ENCODE measurements around the gene BSDC1.

The BSDC1 gene

GRCh38 chr1:32394890-32395432, 720 bp upstream of the BSDC1 start:
- DNase-seq (ENCODE audit: low read depth in 4 of 4, low spot score in 1 of 4): no peak

DNA sequence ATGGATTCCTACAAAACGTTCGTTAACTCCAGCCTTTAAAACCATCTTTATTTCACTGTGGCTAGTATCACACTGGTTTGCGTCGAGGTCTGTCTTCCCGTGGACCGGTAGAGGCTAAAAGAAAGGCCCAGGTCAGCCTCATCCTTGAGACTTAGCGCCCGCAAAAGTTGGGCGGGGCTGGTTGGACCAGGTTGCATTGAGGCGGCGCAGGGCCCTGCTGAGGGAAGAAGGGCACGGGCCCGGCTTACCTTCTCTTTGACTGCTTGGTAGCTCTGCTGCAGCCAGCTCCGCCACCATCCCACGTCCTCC, 455 bp downstream of the BSDC1 start:
- peak in 3 of 4 experiments; percentile 6 to 18 (median 12) for DNase-seq (ENCODE audit: low read depth in 4 of 4, low spot score in 1 of 4)

DNA sequence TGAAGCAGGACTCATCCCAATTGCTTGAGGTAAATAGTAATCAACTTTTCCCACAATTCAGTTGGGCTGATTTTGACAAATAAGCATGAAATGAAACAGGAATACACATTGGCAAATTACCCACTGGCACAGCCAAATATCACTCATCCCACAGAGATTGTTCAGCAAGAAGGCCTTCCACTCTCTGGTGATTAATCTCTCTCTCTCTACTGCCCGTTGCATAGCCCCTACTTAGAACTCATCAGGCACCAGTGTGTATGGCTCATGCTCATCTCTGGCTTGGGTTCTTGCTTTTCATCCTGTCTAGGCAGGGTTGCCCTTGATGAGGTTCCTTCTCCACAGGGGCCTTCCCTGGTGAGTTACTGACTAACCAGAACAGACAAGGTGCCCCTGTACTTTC, 1.1 kb downstream of the BSDC1 start:
- DNase-seq (ENCODE audit: low read depth in 4 of 4, low spot score in 1 of 4): no peak

DNA sequence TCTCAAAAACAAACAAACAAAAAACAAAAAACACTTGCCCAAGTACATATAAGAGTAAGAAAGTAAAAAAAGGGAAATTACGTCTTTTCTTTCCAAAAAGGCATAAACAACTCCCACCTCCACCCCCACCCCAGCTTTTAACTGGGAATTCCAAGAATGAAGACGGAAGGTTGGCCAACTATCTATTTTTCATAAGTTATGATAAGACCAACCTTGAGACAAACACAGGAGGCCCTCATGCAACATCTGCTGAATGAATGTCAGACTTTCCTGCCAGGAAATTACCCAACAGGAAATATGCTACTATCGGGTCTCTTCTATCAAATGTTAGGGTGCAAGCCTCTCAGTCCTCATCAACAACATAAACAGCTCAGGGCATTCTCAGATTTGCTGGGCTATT, 1.9 kb downstream of the BSDC1 start:
- no peak for DNase-seq (ENCODE audit: low read depth in 4 of 4, low spot score in 1 of 4)

GRCh38 chr1:32390904-32391870, 3.1 kb downstream of the BSDC1 start:
- no peak for DNase-seq (ENCODE audit: low read depth in 4 of 4, low spot score in 1 of 4)

DNA sequence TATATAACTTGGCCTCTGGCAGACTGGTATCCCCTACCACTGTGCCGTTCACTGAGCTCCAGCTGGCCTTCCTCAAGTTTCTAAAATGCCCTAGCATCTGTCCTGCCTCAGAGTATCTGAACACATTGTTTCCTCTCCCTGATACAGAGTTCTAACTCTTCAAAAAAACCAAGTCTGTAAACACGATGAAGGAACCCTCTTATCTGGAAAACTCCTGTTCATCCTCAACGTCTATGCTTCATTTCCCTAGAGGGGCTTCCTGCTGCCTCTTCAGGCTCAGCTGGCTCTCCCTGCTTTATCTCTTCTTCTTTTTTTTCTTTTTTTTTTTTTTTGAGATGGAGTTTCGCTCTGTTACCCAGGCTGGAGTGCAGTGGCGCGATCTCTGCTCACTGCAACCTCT, 5.6 kb downstream of the BSDC1 start:
- DNase-seq (ENCODE audit: low read depth in 4 of 4, low spot score in 1 of 4): no peak

DNA sequence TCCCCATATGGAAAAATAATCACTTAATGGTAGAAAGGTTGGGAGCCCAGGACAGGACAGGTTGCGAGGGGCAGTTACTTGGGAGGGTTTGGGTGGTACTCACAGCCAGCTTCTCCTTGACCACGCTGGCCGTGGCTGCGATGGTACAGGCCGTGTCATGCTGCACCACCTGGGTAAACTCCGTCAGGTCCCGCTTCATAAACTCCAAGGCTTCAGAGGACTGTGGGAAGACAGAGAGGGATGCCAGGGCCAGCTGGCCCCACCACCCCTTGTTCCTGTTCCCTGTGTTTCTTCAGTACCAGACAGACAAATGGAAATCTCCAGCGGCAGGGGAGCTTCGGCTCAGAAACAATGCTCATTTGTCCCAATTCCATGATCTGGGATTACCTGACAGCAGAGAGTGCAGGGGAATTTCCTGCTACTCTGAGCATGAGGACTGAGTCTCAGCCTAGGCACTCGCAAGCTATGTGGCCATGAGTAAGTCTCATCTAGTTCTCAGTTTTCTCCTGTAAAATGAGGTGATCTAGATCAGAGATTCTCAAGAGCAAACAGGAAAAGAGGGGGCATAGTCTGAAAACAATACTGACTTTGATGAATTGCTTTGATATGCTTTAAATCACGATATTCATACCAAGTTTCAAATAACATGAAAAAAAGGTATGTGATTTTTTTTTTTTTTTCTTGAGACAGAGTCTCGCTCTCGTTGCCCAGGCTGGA, 7.4 kb downstream of the BSDC1 start:
- no peak for DNase-seq (ENCODE audit: low read depth in 4 of 4, low spot score in 1 of 4)

DNA sequence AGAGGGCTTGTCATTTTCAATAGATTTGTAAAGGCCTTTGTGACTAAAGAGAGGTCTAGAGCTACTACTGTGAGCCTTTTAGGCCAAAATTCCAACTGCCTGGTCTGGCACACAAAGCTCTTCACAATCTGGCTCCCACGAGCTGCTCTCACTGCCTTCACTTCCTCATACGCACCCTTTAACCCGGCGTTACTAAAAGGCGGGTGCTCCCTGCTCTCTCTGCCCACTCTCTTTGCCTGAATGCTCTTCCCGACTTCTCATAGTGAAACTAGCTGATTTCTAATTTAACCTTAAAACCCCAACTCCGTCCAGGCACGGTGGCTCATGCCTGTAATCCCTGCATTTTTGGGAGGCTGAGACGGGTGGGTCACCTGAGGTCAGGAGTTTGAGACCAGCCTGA, 14.2 kb downstream of the BSDC1 start:
- DNase-seq (ENCODE audit: low read depth in 4 of 4, low spot score in 1 of 4): no peak

DNA sequence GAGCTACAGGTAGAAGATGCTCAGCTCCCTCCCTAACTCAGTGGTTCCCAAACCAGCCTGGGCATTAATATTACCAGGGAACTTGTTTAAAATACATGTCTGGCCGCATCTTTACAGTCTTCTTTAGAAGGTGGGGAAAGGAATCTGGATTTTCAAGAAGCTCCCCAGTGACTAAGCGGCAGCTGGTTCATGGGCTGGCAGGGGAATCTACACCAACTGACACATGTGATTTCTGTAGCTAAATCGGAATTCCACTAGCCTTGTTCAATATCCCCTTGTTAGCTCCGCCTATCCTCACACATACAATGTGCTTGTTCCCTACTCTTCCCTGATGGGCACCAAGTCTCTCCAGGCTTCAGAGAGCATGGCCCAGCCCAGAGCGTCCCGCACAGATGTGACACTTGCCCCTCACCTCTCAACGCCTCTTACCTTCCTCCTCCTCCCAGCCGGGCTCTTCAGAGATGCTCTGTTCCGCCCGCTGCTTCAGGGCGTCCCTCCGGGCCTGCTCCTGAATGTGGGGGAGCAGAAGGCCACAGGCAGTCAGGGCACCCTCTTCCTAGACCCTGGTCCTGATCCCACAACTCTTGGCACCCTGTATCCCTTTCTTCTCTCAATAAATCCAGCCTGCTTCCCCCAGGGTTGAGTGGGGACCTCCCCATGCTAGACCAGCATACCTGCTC, 16.6 kb downstream of the BSDC1 start:
- no peak for DNase-seq (ENCODE audit: low read depth in 4 of 4, low spot score in 1 of 4)

- DNase-seq (ENCODE audit: low read depth in 4 of 4, low spot score in 1 of 4): no peak
These were observed 18.0 kb downstream of the BSDC1 start for GRCh38 chr1:32376199-32376598.

DNA sequence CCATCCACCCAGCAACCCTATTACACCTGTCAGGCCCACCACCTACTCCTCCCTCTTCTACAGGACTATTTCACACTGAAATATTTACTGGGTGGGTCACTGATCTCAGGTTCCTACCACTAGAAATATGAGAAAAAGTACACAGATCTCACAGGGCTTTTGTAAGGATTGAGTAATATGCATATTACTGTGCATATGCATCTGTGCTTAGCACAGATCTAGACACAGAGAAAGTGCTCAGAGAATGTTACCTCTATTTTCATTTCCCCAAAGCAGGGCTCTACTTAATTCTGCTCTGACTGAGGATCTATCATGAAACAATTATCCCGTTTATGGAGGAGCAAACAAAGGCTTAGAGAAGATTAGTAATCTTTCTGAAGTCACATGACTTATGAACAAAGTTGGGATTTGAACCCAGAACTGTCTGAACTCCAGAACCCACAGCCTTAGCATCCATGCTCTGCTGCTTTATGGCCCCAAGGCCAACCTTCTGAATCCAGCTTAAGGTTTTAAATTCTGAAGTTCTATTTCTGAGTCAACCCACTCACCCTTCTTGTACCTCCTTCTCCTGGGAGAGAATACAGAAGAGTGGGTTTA, 20.1 kb downstream of the BSDC1 start:
- no peak for DNase-seq (ENCODE audit: low read depth in 4 of 4, low spot score in 1 of 4)

GRCh38 chr1:32372149-32372756, 22.0 kb downstream of the BSDC1 start:
- DNase-seq (ENCODE audit: low read depth in 4 of 4, low spot score in 1 of 4): no peak

DNA sequence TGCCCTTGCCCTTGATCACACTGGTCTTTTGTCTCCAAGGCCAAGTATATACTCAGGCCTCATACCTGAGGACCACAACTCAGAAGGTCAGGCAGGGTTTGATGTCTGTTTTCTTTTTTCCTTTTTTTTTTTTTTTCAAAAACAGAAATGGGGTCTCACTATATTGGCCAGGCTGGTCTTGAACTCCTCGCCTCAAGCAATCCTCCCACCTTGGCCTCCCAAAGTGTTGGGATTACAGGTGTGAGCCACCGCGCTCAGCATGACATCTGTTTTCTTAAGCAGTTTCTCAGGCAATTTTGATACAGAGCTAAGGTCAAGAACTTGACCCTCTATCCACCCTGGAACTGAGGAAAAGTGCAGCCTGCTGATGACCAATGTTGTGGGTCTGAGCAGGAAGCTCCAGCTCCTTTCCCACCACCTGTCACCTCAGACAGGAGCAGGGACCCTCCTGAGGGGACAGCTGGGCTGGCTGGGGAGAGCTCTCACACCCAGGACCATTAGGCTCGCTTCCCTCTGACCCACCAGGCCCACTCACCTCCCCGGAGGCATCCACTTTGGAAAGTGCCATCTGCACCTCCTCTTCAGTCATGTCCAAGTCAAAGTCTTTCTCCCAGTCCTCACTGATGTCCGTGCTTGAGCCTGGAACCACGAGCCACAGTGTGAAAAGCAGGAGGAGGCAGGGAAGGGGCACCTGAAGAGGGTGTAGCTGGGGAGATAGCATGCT, 26.2 kb downstream of the BSDC1 start:
- no peak for DNase-seq (ENCODE audit: low read depth in 4 of 4, low spot score in 1 of 4)

DNA sequence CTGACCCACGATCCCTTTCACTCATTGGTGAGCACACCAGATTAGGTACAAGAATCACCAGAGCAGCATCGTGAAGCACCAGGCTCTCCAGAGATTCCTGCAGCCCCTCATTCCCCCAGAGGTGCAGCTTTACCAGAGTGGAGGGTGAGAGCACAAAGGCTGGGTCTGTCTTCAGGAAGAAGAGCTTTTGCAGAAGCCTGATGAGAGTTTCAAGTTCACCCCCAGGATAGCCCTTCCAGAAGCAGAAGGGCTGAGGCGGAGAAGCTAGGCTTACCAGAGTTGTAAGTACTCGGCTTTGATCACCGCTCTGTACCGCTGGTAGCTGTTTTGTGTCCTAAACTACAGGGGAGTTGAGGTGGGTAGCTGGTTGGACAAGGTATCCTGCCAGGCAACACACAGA, 28.8 kb downstream of the BSDC1 start:
- DNase-seq (ENCODE audit: low read depth in 4 of 4, low spot score in 1 of 4): no peak

- no peak for DNase-seq (ENCODE audit: low read depth in 4 of 4, low spot score in 1 of 4)
These were observed 29.4 kb downstream of the BSDC1 start for GRCh38 chr1:32364836-32365235.

- DNase-seq (ENCODE audit: low read depth in 4 of 4, low spot score in 1 of 4): no peak
These were observed 30.5 kb downstream of the BSDC1 start for GRCh38 chr1:32363713-32364112.

DNA sequence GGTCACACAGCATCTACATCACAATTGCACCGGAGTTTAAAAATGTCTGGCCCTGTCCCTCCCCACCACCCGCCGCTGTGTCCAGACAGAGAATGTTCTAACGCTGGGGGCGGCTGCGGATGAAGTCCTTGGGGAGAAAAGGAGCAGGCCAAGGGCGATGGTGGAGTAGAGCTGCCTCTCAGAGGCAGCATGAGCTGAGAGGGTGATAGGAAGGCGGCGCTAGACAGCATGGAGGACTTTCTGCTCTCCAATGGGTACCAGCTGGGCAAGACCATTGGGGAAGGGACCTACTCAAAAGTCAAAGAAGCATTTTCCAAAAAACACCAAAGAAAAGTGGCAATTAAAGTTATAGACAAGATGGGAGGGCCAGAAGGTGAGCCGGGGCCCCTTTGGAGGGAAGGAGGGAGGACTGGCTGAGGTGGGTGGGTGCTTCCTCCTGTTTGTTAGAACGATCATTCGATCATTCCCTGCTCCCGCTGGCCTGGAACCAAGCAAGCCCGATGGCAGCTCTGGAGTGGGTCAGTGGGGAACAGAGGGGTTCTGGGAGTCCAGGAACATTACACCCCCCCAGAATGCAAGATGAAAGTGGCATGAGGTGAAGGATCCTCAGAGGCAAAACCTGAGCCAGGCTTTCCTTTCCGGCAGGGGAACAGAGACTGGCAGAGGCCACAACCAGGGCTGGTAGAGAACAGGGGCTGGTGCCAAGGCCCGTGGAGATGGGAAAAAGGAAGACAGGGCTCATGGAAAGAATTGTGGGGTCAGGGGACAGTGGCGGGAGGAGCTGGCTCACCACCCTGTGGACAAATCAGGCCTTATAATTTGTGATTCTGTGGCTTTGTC, 31.5 kb downstream of the BSDC1 start, which contains the start of the genes FAM229A and TSSK3:
Gene FAM229A, minus strand, starts transcription at position 12 of the 840 bp plus-strand sequence. CDS start 394 bp downstream, outside the sequence.
Gene TSSK3, plus strand, starts transcription at position 66 of the 840 bp plus-strand sequence. Its CDS starts 163 bp downstream, at position 229.
- no peak for DNase-seq (ENCODE audit: low read depth in 4 of 4, low spot score in 1 of 4)

GRCh38 chr1:32361674-32362473, 32.4 kb downstream of the BSDC1 start:
- no peak for DNase-seq (ENCODE audit: low read depth in 4 of 4, low spot score in 1 of 4)

Data from stimulated activated CD4-positive, alpha-beta T cell treated with anti-CD3 and anti-CD28 coated beads, Interleukin-1b, Interleukin-23, amount 100 ng/mL, for 24 hours (primary cell).